Type B pancreatic cell (in vitro differentiated cells): Measurements from ENCODE around the gene MINPP1. TPM values are rescaled to one million over a fixed set of nuclear protein-coding genes. Genes with fewer than 3 reads are reported as not detected.

Experiments
- DNase-seq: peaks from one replicate; pipeline ENCODE4 v3.0.0; 2021; ENCODE audit warnings: mixed read lengths; ENCODE audit not compliant: unreplicated experiment; ENCODE audit errors: extremely low spot score
- H3K27ac Mint-ChIP-seq: 2 replicates; pipeline ENCODE4 v1.8.0; 2021; ENCODE audit warnings: mild to moderate bottlenecking, mixed read lengths
- H3K27me3 Mint-ChIP-seq: 2 replicates; pipeline ENCODE4 v1.8.0; 2021; ENCODE audit warnings: mixed read lengths
- H3K36me3 Mint-ChIP-seq: 2 replicates; pipeline ENCODE4 v1.8.0; 2021; ENCODE audit warnings: mixed read lengths
- H3K4me1 Mint-ChIP-seq: one replicate; pipeline ENCODE4 v1.8.0; 2021; ENCODE audit warnings: mixed read lengths; ENCODE audit not compliant: unreplicated experiment
- H3K4me3 Mint-ChIP-seq: 2 replicates; pipeline ENCODE4 v1.8.0; 2021; ENCODE audit warnings: mild to moderate bottlenecking, mixed read lengths
- H3K9me3 Mint-ChIP-seq: 2 replicates; pipeline ENCODE4 v1.8.0; 2021; ENCODE audit warnings: mixed read lengths
- total RNA-seq: library from RNA; stranded (reverse); gene quantifications from 2 replicates; pipeline ENCODE4 v1.2.1, GENCODE V29; 2021; ENCODE audit warnings: low replicate concordance
- TF ChIP-seq, protein P1 (sequence below): fragments of 200-600 bp; sonication (generic); conservative IDR thresholded peaks from 2 replicates; pipeline ENCODE4 v1.5.0; 2021; ENCODE audit warnings: antibody characterized with exemption, mild to moderate bottlenecking

Gene MINPP1
- total RNA-seq, 1 donor from 2014 or later = 23.4 TPM

DNA sequence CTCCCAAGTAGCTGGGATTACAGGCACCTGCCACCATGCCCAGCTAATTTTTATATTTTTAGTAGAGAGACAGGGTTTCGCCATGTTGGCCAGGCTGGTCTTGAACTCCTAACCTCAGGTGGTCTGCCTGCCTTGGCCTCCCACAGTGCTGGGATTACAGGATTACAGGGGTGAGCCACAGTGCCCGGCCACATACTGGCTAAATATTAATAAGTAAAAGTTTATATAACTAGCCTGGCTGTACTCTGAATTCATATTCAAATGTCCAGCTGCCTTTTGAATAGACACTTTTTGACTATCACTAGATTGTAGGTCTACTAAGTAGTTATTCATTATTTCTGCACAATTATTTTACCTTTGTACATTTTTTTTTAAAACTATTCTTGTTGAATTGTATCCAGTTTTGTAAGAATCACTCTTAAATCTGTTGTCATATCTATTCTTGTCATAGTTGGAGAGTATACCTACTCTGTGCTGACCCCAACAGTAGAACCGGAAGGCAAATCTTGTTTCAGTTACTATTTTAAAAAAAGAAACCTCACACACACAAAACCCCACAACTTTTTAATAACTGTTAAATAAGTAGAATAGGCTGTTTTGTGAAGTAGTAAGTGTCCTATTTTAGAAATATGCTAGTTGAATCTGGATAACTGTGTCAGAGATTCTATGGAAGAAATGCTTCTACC is 29.6 kb downstream of the MINPP1 start:
- no peak for DNase-seq
- Mint-ChIP-seq H3K36me3 (peaks cover 25% of the 10 kb centered on the region), H3K4me1 (peaks cover 10% of the 10 kb centered on the region), H3K9me3 (no peaks in the 10 kb centered on the region), H3K4me3 (no peak overlapping the region), H3K27ac (no peak overlapping the region), H3K27me3 (no peaks in the 10 kb centered on the region)
- TF ChIP-seq, protein P1, sequence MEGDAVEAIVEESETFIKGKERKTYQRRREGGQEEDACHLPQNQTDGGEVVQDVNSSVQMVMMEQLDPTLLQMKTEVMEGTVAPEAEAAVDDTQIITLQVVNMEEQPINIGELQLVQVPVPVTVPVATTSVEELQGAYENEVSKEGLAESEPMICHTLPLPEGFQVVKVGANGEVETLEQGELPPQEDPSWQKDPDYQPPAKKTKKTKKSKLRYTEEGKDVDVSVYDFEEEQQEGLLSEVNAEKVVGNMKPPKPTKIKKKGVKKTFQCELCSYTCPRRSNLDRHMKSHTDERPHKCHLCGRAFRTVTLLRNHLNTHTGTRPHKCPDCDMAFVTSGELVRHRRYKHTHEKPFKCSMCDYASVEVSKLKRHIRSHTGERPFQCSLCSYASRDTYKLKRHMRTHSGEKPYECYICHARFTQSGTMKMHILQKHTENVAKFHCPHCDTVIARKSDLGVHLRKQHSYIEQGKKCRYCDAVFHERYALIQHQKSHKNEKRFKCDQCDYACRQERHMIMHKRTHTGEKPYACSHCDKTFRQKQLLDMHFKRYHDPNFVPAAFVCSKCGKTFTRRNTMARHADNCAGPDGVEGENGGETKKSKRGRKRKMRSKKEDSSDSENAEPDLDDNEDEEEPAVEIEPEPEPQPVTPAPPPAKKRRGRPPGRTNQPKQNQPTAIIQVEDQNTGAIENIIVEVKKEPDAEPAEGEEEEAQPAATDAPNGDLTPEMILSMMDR = no peak

DNA sequence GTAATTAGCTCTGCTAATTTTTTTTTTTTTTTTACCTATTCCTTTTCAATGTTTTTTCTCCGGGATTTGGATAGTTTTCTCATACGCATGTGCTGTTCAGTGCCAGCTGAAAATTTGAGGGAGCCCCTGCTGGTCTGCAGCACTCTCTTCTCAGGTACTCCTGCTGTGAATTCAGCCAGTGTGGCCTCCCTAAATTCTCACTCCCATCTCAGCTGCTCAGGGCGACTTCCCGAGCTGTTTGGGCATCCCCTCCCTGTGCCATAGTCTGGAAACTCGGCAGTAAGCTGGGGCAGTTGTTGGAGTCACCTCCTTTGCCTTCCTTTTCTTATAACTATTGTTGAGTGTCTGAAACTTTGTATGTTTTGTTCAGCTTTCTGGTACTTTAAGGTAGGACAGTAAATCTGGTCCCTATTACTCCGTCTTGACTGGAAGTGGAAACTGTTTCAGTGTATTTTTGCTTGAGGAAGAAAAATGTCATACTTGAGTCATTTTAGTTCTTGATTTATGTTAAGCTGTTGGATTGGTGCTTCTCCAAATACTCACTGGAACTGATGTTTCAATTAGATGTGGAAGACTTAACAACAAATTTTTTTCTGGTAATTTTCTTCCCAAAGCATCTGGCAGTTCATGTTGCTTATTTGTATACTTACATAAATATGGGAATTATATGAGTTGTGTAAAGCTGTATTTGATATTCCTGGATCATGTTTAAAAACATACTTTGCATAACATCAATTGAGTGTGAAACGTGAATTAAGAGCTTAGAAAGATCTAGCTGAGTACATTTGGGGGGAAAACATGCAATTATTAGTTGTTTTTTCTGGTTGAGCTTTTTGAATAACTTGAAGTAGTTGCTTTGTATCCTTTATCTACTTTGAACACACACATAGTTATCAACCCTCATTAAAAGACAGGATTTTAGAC is 33.7 kb downstream of the MINPP1 start:
- TF ChIP-seq, protein P1 = no peak
- no peaks in the 10 kb centered on the region for H3K27me3 Mint-ChIP-seq
- H3K4me1 Mint-ChIP-seq = peaks cover 10% of the 10 kb centered on the region
- DNase-seq = no peak
- peaks cover 9% of the 10 kb centered on the region for H3K9me3 Mint-ChIP-seq
- H3K27ac Mint-ChIP-seq = no peak overlapping the region
- H3K36me3 Mint-ChIP-seq = peaks cover 42% of the 10 kb centered on the region
- H3K4me3 Mint-ChIP-seq = no peak overlapping the region

DNA sequence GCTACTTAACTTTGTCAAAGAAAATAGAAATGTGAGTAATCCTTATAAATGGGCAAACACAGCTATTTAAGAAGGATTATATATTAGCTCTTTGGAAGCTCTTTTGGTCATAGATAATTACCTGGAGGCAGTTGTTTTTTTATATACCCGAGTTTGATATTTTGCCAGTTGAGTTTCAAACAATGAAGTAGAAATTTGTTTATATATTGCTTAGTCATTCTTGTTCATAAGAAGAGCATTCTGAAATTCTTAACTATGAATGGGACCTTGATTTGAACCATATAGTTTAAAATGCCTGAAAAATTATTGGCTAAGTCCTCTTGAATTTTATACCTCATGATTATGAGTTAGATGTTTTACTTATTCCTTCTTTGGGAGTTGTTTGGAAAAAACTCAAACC is 36.4 kb downstream of the MINPP1 start:
- DNase-seq = no peak
- peaks cover 6% of the 10 kb centered on the region for H3K4me1 Mint-ChIP-seq
- peaks cover 38% of the 10 kb centered on the region for H3K36me3 Mint-ChIP-seq
- H3K9me3 Mint-ChIP-seq = peaks cover 9% of the 10 kb centered on the region
- no peak overlapping the region for H3K4me3 Mint-ChIP-seq
- H3K27me3 Mint-ChIP-seq = no peaks in the 10 kb centered on the region
- H3K27ac Mint-ChIP-seq = no peak overlapping the region
- TF ChIP-seq, protein P1 = no peak

DNA sequence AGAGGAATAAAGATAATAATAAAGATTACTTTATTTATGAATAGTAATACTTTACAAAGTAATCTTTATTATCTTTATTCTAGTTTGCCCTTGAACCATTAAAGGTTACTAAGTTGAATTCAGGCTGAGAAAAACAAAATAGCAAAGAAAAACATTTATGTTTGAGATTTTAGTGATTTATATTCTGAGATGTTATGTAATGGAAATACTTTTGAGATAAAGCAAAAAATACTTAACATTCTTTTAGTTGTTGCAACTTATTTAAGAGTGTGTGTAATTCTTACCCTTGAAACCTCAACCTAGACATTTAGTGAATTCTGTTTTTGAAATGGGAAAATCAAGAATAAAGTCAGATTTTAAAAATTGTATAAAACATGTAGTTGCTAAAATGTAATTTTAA is 40.0 kb downstream of the MINPP1 start:
- Mint-ChIP-seq H3K9me3 (peaks cover 9% of the 10 kb centered on the region), H3K27ac (no peak overlapping the region), H3K4me3 (no peak overlapping the region), H3K4me1 (peaks cover 4% of the 10 kb centered on the region), H3K27me3 (no peaks in the 10 kb centered on the region), H3K36me3 (peaks cover 31% of the 10 kb centered on the region)
- TF ChIP-seq, protein P1 = no peak
- no peak for DNase-seq

DNA sequence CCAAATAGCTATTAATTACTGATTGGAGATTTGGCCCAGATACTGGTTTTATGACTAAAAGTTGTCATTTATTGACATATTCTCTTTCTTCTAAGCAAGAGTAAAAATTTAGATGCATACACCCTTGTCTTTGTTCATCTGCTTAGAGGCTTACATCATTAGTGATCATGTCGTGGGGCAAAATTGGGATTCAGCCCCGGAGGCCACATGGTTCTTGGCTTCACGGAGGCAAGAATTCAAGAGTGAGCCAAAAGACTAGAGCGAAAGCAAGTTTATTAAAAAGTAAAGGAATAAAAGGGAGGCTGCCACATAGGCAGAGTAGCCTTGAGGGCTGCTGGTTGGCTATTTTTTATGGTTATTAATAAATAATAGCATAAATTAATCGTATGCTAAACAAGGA is 41.1 kb downstream of the MINPP1 start:
- H3K27ac Mint-ChIP-seq = no peak overlapping the region

More for the DNA sequence above, 41.1 kb downstream of the MINPP1 start:
- TF ChIP-seq, protein P1 = no peak
- no peak for DNase-seq
- H3K4me3 Mint-ChIP-seq = no peak overlapping the region
- H3K4me1 Mint-ChIP-seq = peaks cover 8% of the 10 kb centered on the region
- H3K9me3 Mint-ChIP-seq = peaks cover 9% of the 10 kb centered on the region
- H3K36me3 Mint-ChIP-seq = peaks cover 26% of the 10 kb centered on the region
- H3K27me3 Mint-ChIP-seq = no peaks in the 10 kb centered on the region
